Gastroesophageal sphincter (tissue), 3 donors: ENCODE results near the gene SPATA20.

Source experiments
- POLR2A ChIP-seq, 2 donors: fragments of 450-650 bp; IDR thresholded peaks; one replicate each; pipeline ENCODE4 v1.6.1; 2017; ENCODE audit warnings: antibody characterized with exemption in 2 of 2, mild to moderate bottlenecking in 2 of 2, moderate library complexity in 1 of 2
- TF ChIP-seq, protein P1 (sequence below), 4 experiments: fragments of 200-600 bp in 2 of 4; fragments of 450-650 bp in 2 of 4; sonication (generic) in 1 of 4; IDR thresholded peaks; one replicate each; pipeline ENCODE4 v1.5.1; 2017 to 2019; ENCODE audit warnings: antibody characterized with exemption in 4 of 4, mild to moderate bottlenecking in 2 of 4, moderate library complexity in 2 of 4

DNA sequence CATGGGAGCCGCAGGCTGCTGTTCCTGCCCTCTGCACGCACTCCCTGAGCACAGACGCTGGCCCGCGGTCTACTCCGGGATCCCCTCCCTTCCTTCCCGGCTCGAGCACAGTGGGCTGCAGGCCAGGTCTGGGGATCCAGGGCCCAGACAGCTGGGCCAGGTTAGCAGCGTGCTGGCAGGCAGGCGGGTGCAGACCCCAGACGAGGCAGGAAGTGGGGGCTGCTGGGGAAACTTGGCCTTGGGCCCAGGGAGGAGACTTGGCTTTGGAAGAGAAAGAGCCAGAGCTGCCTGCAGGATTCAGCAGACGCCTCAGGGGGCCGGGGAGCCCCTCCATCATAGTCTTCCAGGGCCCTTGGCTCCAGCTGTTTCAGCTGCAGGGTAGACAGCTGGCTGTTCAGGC is 57.5 kb downstream of the SPATA20 start:
- no peak for TF ChIP-seq POLR2A (IDR thresholded peaks at IDR 0.05)
- TF ChIP-seq, protein P1, sequence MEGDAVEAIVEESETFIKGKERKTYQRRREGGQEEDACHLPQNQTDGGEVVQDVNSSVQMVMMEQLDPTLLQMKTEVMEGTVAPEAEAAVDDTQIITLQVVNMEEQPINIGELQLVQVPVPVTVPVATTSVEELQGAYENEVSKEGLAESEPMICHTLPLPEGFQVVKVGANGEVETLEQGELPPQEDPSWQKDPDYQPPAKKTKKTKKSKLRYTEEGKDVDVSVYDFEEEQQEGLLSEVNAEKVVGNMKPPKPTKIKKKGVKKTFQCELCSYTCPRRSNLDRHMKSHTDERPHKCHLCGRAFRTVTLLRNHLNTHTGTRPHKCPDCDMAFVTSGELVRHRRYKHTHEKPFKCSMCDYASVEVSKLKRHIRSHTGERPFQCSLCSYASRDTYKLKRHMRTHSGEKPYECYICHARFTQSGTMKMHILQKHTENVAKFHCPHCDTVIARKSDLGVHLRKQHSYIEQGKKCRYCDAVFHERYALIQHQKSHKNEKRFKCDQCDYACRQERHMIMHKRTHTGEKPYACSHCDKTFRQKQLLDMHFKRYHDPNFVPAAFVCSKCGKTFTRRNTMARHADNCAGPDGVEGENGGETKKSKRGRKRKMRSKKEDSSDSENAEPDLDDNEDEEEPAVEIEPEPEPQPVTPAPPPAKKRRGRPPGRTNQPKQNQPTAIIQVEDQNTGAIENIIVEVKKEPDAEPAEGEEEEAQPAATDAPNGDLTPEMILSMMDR (IDR thresholded peaks at IDR 0.05) = no peak
